GM19099 (cell line): ENCODE data around the gene IRF2BP2.
A peak's percentile ranks its signal among the peaks of the same experiment; 100 is the strongest.

Experiments used
- POLR2A ChIP-seq: IDR thresholded peaks from 3 replicates; pipeline ENCODE4 v1.6.1; 2011; ENCODE audit warnings: low read depth; ENCODE audit not compliant: insufficient read length; ENCODE audit errors: extremely low read depth

IRF2BP2 gene

DNA sequence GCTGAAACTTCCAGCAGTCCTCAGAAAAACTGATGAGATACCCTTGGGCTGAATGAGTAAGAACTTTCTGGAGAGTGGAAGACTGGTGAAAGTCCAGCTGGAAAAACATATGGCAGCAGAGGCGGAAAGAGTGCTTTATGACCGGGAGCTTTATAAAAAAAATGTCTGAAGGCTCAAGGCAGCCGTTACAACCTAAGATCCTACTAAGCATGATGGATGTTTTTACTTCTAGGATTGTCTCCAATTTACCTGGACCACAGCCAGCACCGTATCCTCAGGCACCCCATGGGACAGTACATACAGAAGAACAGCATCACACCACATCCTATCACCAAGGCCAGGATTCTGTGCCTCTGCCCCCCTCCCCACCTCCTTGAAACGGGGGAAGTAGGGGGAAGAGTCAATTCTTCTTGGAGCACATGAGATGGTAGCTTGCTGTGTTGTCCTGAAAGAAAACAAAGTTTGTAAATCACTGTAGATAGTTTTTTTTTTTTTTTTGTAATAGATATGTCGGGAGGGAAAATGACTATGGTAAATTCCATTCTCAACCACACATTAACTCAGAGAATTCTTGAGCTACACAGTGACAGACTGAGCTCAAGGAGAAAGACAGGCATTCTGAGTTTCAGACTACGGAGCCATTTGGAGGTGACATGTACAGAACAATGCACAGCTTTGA, 11.8 kb upstream of the IRF2BP2 start:
- no peak for TF ChIP-seq POLR2A

GRCh38 chr1:234621127-234621468, 11.1 kb upstream of the IRF2BP2 start:
- no peak for TF ChIP-seq POLR2A

GRCh38 chr1:234620272-234621126, 10.5 kb upstream of the IRF2BP2 start:
- TF ChIP-seq POLR2A: no peak

DNA sequence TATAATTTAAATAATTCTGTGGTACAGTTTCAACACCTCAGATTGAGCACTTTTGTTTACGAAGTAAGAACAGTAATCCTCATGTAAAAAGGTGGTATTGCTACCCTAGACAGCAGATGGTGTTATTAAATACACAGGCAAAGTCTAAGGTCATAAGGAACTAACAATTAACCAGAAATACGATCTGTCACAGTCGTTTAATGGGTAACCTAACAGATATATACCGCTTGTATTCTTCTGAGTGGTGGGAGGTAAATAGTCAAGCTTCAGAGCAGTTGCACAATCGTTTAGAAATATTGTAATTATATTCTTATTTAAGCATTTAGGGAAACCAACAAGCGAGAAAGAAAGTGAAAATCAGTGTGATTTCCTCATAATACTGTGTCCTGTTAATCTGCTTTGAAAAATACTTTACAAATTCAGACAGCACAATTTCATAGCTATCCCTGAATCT, 9.8 kb upstream of the IRF2BP2 start:
- TF ChIP-seq POLR2A: no peak

DNA sequence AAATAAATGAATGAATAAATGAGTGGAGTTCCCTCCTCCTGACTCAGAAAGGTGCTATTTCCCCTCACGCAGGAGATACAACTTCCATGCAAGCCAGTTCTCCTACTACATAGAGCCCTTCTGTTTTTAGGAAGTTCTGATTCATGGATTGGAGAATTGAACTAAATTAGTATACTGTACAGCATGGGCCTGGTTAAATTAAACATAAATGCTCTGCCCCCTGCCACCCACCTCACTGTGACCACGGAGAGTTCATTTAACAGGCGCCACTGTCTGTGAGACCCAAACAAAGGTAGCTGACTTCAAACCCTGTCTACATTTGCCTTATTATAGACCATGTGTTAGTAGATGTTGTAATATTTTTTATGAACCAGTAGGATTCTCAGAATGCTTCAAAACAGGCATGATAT, 9.1 kb upstream of the IRF2BP2 start:
- TF ChIP-seq POLR2A: no peak

DNA sequence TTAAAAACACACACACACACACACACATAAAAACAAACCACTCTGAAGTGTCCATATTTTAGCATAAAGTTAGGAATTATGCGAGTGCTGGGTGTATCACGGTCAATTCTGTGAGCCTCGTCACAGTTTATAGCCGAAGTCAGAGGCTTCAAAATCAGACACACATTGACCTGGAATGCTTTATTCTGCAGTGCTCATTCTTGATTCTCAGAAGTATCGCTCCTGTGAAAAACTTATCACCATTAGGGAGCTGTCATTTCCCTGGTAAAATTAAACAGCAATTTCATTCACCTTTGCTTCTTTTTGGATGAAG, 8.7 kb upstream of the IRF2BP2 start:
- no peak for TF ChIP-seq POLR2A

DNA sequence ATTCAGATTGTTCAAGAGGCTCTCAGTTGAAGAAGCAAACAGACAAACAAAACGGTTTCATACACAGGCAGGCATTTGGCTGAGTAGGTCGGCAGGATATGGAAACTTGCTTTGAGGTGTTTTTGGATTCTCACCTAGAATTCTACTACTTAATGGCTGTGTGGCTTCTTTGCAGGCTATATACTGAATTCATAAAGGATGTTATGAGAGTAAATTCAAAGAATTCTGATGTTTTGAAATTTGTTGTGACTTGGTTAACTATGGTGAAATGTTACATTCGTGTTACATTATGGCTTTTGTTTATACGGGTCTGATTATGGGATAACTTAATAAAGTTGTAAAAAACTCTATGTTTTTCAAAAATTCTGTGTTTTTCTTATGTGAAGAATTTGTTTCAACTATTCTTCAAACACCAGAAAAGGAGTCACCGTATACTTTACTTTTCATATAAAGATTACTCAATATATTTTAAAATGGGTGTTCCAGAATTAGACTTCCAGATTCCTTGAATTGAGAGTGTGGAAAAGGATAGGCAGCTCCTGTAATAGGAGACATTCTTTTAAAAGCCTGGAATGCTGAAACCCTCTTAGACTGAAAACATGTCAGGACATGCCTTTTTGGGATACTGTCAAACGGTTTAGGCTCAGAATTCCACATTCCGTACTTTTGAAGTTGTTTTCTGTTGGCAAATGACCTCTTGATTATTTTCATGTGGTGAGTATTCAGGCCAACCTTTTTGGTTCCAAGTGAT, 8.2 kb upstream of the IRF2BP2 start:
- no peak for TF ChIP-seq POLR2A

DNA sequence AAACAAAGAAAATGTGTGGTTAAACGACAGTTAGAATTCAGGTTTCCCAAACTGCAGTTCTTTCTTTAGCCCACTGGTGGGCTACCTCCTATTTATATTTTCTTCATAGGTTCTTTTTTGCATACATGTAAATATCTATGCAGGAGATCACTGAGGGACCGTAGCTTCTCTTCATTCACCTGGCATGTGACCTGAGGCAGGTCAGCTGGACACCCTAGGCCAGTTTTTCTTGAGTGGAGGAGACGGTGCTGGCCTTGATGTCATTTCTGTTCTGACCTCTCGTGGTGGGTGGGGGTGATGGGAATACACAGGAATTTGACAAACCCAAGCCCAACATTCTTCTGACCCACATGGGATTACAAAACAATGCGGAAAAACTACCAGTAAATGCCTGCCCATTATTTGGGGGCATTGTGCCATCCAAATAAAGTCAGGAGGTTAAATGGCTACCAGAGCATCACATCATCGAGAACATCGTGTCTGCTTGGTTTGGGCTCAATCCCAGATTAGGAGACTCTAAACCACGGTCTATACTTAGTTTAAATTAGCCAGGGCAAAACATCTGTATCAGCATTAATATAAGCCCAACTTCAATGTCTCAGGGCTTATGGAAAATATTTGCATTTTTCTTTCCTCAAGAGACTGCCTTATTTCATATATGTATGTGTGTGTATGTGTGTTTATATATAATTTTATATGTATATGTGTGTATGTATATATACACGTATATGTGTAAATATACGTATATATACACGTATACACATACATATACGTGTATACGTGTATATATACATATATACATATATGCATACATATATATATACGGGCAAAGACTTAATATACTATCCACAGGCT, 7.4 kb upstream of the IRF2BP2 start:
- no peak for TF ChIP-seq POLR2A

- TF ChIP-seq POLR2A: no peak
Measured at GRCh38 chr1:234616644-234617043, 6.7 kb upstream of the IRF2BP2 start.

DNA sequence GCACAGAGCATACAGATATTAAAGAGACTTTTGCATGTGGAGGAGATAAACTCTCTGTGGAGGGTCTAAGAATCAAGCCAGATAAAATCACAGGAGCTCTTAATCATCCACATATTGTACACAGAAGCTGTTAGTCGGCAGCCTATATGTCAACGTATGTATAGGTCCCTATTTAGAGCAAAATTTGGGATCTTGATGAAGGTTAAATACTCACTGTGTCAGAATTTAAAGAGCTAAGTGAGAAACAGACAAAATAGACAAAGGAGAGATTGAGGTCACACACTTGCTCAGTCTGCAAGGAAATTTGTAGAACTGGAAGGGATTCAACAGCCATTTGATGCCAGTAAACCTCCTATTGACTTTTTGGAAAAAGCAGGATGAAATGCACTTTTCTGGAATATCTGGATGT, 4.1 kb upstream of the IRF2BP2 start:
- no peak for TF ChIP-seq POLR2A

DNA sequence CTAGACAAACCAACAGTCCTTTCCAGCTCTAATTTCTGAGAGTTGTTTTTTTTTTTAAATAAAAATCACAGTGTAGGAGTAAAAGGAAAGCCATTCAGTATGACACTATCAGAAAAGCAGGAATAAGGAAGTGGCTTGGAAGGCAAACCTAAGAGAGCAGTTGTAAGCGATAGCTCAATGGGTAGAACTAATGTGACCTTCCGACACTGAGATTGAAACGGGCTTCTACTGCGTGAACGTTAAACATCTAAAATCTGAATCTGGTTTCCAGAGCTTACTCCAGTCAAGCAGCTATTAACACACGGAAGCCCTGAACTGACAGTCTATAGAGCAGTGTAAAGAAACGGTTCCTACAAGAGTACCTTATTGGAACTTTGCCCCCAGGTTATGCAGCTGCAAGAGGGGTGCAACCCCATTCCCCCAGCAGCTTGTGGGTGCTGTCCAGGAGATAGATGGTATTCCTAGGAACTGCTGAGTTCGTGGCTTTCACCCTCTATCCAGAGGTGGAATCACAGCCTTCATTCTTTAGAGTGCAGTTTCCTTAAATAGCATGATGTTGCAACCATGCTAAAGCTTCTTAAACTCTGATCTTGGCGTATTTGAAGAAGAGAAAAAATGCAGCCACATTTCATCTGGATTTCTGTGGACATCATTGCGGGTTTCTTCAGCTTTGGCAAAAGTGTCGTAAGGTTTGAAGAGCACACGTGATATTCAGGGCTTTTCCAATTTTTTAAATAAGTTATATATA, 3.3 kb upstream of the IRF2BP2 start:
- TF ChIP-seq POLR2A: no peak

DNA sequence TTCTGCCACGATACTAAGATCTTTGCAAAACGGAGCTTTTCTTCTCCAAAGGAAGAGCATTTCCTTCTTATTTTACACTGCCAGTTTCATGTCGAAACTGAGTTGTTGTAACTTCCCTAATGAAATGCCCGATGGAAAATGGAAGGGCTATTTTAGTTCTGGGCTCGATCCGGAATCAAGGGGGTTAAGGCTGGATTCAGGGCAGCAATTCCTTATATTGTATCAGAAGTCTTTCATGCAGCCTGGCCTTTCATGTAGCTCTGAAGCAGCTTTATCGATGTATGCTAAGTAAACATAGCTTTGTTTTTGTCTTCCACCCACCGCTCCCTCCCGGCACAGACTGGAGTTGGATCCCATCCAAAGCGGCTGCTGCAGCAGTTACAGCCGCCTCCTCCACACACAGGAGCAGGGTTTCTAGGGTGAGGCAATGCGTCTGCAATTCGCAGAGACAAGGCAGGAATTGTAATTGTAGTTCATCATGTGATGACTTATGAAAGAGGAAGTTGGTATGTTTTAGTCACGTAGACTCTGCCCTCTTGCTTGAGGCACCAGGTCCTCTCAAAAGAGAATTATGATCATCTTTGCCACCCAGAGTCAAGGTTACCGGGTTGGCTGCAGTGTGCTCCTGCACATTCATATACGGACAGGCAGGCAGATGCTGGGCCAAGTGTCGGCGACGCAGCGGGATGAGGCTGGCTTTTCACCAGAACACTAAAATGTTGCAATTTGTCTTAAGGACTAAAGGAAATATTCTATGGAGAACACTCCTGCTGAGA, 2.6 kb upstream of the IRF2BP2 start:
- peak; percentile 68 for TF ChIP-seq POLR2A

- peak; percentile 45 for TF ChIP-seq POLR2A
Measured at GRCh38 chr1:234611847-234612351, 1.9 kb upstream of the IRF2BP2 start.

DNA sequence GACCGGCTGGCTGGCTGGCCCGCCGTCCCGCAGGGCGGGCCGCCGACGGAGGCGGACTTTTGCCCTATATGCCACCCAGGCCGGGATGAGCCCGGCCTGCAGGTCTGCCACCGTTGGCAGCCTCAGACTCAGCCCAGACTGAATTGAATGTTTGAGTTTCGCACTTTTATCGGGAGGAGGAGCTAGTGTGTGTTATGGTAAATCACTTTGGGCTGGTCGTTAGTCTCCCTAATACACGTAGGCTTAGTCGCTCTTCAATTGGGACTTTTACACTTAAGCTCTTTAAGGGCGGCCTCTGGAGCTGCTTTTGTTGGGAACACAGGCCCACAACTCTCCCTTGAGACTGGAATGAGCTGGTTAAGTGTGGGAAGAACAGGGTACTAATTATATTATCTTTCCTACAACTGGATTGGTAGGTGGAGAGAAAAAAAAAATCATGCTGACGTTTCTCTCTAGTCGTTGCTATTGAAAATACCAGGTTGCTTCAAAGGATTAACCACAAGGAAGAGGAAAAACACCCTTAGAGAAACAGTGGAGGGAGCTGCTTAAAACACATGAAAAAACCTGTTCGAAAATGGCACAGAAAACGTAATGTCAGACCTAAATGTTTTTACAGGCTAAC, 1.4 kb upstream of the IRF2BP2 start:
- TF ChIP-seq POLR2A: no peak
